ENCODE results near the gene ADGRG2. TPM values are rescaled to one million over a fixed set of nuclear protein-coding genes. Genes with fewer than 3 reads are reported as not detected.

The ADGRG2 gene
- 1 to 10 TPM in 1 of 4 donors, under 1 TPM in 2, not detected in 1; 0.28 to 1.5 (median 0.53) TPM for total RNA-seq

DNA sequence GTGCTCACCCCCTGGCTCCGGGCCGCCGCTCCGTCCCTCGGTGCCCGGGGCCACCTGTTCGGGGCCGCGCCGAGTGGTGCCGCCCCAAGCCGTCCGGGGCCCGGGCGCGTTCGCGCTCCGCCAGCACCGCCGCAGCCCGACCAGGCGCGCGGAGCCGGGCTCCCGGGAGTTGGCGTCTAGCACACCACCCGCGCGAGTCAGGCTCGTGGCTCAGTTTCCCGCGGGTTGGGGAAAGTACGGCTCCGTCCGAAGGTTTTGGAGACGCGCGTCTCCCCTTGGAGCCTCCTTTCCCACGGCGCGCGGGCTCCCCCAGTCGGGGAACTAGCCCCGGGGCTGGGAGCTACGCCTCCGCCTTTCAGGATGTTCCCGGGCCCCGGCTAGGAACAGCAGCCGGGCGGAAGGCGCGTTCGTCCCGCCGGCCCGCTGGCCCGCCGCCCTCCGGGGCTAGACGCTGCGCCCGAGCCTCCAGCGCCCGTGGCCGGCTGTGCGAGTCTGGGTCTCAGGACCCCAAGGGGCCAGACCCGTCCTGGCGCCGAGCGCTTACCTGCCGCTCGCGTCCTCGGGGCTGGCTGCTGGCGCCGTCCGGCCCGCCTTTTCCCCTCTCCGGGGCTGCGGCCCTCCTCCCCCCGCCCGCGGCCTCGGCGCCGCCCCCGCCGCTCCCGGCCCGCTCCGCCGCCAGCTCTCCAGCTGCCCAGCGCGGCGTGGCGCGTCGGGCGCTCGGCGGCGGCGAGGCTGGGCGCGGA is at the start of gene ADGRG2:
ADGRG2 (minus strand) TSS at position 571 of the 743 bp plus-strand sequence. CDS start 53,634 bp downstream, outside the sequence.
- peak in 1 of 3 donors; percentile 47 for DNase-seq
- Histone ChIP-seq H3K4me1 (no peaks in the 10 kb centered on the region), H3K36me3 (no peaks in the 10 kb centered on the region), H3K9me3 (no peaks in the 10 kb centered on the region), H3K4me3 (peak within 1 kb of the TSS; percentile 8 to 47 (median 30)), H3K27me3 (no peaks in the 10 kb centered on the region), H3K27ac (no peak within 1 kb of the TSS)
- no peak for TF ChIP-seq POLR2A (IDR thresholded peaks at IDR 0.05)
- TF ChIP-seq, protein P1, sequence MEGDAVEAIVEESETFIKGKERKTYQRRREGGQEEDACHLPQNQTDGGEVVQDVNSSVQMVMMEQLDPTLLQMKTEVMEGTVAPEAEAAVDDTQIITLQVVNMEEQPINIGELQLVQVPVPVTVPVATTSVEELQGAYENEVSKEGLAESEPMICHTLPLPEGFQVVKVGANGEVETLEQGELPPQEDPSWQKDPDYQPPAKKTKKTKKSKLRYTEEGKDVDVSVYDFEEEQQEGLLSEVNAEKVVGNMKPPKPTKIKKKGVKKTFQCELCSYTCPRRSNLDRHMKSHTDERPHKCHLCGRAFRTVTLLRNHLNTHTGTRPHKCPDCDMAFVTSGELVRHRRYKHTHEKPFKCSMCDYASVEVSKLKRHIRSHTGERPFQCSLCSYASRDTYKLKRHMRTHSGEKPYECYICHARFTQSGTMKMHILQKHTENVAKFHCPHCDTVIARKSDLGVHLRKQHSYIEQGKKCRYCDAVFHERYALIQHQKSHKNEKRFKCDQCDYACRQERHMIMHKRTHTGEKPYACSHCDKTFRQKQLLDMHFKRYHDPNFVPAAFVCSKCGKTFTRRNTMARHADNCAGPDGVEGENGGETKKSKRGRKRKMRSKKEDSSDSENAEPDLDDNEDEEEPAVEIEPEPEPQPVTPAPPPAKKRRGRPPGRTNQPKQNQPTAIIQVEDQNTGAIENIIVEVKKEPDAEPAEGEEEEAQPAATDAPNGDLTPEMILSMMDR (IDR thresholded peaks at IDR 0.05) = no peak

GRCh38 chrX:19168609-19169008 is 46.3 kb upstream of the ADGRG2 start:
- no peak for DNase-seq
- TF ChIP-seq POLR2A (IDR thresholded peaks at IDR 0.05) = no peak

DNA sequence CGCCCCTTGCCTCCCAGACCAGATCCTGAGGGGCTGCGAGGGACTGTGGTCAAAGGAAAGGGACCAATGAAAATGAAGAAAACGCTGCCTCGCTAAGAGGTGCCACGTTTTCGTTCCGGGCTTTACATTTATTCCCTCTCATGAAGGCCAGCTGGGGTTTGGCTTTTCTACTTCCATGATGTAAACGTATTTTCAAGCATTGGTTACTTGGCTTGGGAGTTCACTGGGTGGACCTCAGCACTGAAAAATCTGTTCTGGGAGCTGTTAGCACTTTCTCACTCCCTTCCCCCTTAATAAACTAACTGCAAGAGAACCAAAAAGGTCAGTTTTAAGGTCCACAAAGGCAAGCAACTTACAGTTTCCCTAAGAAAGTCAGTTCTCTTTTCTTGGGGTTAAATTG is 40.6 kb upstream of the ADGRG2 start:
- Histone ChIP-seq H3K4me1 (no peaks in the 10 kb centered on the region), H3K27ac (no peak overlapping the region), H3K9me3 (no peaks in the 10 kb centered on the region), H3K27me3 (no peaks in the 10 kb centered on the region), H3K36me3 (no peaks in the 10 kb centered on the region), H3K4me3 (no peak overlapping the region)
- no peak for DNase-seq
- no peak for TF ChIP-seq POLR2A (IDR thresholded peaks at IDR 0.05)
- TF ChIP-seq, protein P1 (IDR thresholded peaks at IDR 0.05) = no peak

More at GRCh38 chrX:19168609-19169008, 46.3 kb upstream of the ADGRG2 start:
- Histone ChIP-seq H3K9me3 (no peaks in the 10 kb centered on the region), H3K27ac (no peak overlapping the region), H3K4me3 (no peak overlapping the region), H3K36me3 (no peaks in the 10 kb centered on the region), H3K27me3 (no peaks in the 10 kb centered on the region), H3K4me1 (no peaks in the 10 kb centered on the region)

DNA sequence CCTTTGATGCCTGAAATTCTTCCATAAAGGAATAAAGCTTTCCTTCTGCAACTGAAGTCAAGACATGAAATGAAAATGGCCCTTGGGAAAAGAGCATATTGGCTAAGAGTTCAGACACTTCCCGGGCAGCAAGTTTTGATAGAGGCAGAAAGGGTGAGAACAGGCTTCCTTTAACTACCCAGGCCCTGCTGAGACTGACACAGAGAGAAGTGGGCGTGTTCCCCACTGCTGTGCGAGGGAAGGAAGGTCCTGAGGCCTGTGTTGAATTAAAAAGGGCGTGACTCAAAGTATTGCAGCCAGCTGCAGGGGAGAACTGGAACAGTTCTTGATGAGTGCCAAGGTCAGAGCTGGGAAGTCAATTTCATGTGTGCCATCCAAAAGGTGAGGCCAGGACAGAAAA is 33.9 kb upstream of the ADGRG2 start:
- Histone ChIP-seq H3K36me3 (no peaks in the 10 kb centered on the region), H3K27ac (no peak overlapping the region), H3K9me3 (no peaks in the 10 kb centered on the region), H3K4me1 (no peaks in the 10 kb centered on the region), H3K4me3 (no peak overlapping the region), H3K27me3 (no peaks in the 10 kb centered on the region)
- DNase-seq = no peak
- TF ChIP-seq, protein P1 (IDR thresholded peaks at IDR 0.05) = no peak
- TF ChIP-seq POLR2A (IDR thresholded peaks at IDR 0.05) = no peak

DNA sequence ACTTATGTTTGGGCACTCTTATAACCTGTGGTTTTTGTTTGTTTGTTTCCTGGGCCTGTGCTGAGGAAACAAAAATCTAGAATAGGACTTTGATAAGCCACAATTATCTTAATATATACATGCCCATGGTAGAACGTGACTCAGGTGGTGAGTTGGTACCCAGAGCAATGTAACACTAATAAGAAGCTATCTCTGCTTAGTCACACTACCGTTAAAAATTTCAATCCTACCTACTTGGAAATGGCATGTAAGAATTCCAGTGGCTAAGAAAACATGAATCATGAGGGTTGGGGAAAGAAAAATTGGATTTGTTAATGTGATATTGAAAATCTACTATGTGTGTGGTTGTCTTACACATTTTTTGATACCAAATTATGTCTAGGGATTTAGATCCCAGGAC is 30.5 kb upstream of the ADGRG2 start:
- Histone ChIP-seq H3K9me3 (no peaks in the 10 kb centered on the region), H3K27ac (no peak overlapping the region), H3K27me3 (no peaks in the 10 kb centered on the region), H3K36me3 (no peaks in the 10 kb centered on the region), H3K4me1 (no peaks in the 10 kb centered on the region), H3K4me3 (no peak overlapping the region)
- TF ChIP-seq, protein P1 (IDR thresholded peaks at IDR 0.05) = no peak
- TF ChIP-seq POLR2A (IDR thresholded peaks at IDR 0.05) = no peak
- no peak for DNase-seq

DNA sequence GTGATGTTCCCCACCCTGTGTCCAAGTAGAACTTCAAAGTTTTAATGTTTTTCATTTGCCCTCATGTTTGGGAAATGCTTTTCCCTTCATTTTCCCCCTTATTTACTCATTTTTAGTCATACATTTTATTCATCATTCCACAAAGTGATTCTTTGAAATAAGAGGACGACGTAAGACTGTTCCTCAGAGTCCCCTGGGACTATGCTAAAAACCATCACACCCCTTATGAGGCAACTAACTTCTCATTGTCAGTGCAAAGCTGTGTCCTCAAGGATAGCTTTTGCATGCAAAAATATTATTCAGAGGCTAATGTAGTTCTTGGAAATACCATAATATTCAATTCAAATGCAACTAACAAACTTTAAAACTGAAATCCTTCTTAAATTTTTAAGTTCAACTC is 14.8 kb upstream of the ADGRG2 start:
- no peak for DNase-seq
- H3K4me1 ChIP-seq = no peaks in the 10 kb centered on the region
- TF ChIP-seq, protein P1 (IDR thresholded peaks at IDR 0.05) = no peak
- no peak for TF ChIP-seq POLR2A (IDR thresholded peaks at IDR 0.05)

More for the DNA sequence above, 14.8 kb upstream of the ADGRG2 start:
- Histone ChIP-seq H3K4me3 (no peak overlapping the region), H3K9me3 (no peaks in the 10 kb centered on the region), H3K36me3 (no peaks in the 10 kb centered on the region), H3K27me3 (no peaks in the 10 kb centered on the region), H3K27ac (no peak overlapping the region)

Data from Peyer's patch (tissue), 4 donors.